Measurements from ENCODE around the gene NDUFB10. TPM values are rescaled to one million over a fixed set of nuclear protein-coding genes. Genes with fewer than 3 reads are reported as not detected.

Gene NDUFB10
- total RNA-seq, 6 experiments from 2014 or later: 68.7 to 210 (median 81.2) TPM

GRCh38 chr16:1963806-1964505 lies 4.6 kb downstream of the NDUFB10 start:
- no peaks in the 10 kb centered on the region for H3K9me3 ChIP-seq
- peak overlapping the region; percentile 82 to 88 (median 83) for H3K27ac ChIP-seq
- peak in 2 of 4 donors; percentile 21 to 49 for ATAC-seq
- H3K4me3 ChIP-seq: peak overlapping the region; percentile 76 to 100 (median 84)
- TF ChIP-seq POLR2A (IDR thresholded peaks at IDR 0.05) (no peak), CTCF (IDR thresholded peaks at IDR 0.05) (peak in 2 of 4 donors; percentile 3 to 35)
- DNase-seq: no peak
- H3K36me3 ChIP-seq: peaks cover 0 to 28% (median 4%) of the 10 kb centered on the region in 4 donors
- H3K27me3 ChIP-seq: no peaks in the 10 kb centered on the region
- WGBS (ENCODE audit: insufficient coverage, low coverage, low lambda C conversion rate, missing lambda C conversion rate): 36% methylated on average over 22 of the region's 44 CpGs
- peaks cover 0 to 23% (median 2%) of the 10 kb centered on the region in 4 donors for H3K4me1 ChIP-seq
- intact Hi-C loops (cut with DNase I): no loop called here

- TF ChIP-seq CTCF (IDR thresholded peaks at IDR 0.05): no peak
- TF ChIP-seq POLR2A (IDR thresholded peaks at IDR 0.05): peak; percentile 93
- intact Hi-C loops (cut with DNase I): no loop called here
- peak within 1 kb of the TSS; percentile 76 to 100 (median 84) for H3K4me3 ChIP-seq
- peak within 1 kb of the TSS; percentile 82 to 88 (median 83) for H3K27ac ChIP-seq
- no peaks in the 10 kb centered on the region for H3K27me3 ChIP-seq
- DNase-seq (peak; percentile 99 to 100 (median 99)), ATAC-seq (peak; percentile 95 to 96 (median 96))
- peaks cover 0 to 21% (median 2%) of the 10 kb centered on the region in 4 donors for H3K4me1 ChIP-seq
- WGBS (ENCODE audit: insufficient coverage, low coverage, low lambda C conversion rate, missing lambda C conversion rate): 0% methylated on average over 48 of the region's 97 CpGs
- no peaks in the 10 kb centered on the region for H3K9me3 ChIP-seq
- peaks cover 0 to 28% (median 4%) of the 10 kb centered on the region in 4 donors for H3K36me3 ChIP-seq
Measured at GRCh38 chr16:1964506-1965395, 5.4 kb downstream of the NDUFB10 start, which contains the start of gene RPS2. TSS of gene RPS2 (minus strand) at chr16:1964826. CDS start at chr16:1964625, 201 bp downstream.

GRCh38 chr16:1965396-1966001 lies 6.2 kb downstream of the NDUFB10 start:
- Histone ChIP-seq H3K36me3 (peaks cover 0 to 28% (median 4%) of the 10 kb centered on the region in 4 donors), H3K27ac (peak overlapping the region; percentile 82 to 88 (median 83)), H3K9me3 (no peaks in the 10 kb centered on the region), H3K27me3 (no peaks in the 10 kb centered on the region), H3K4me3 (peak overlapping the region; percentile 76 to 100 (median 84)), H3K4me1 (peaks cover 0 to 18% (median 2%) of the 10 kb centered on the region in 4 donors)
- 6% methylated on average over 11 of the region's 24 CpGs for WGBS (ENCODE audit: insufficient coverage, low coverage, low lambda C conversion rate, missing lambda C conversion rate)
- intact Hi-C loops (cut with DNase I): no loop called here
- no peak for DNase-seq
- TF ChIP-seq POLR2A (IDR thresholded peaks at IDR 0.05): no peak
- TF ChIP-seq CTCF (IDR thresholded peaks at IDR 0.05): no peak
- no peak for ATAC-seq

- WGBS (ENCODE audit: insufficient coverage, low coverage, low lambda C conversion rate, missing lambda C conversion rate): 90% methylated on average over 2 of the region's 6 CpGs
- no peaks in the 10 kb centered on the region for H3K9me3 ChIP-seq
- peaks cover 0 to 22% (median 2%) of the 10 kb centered on the region in 4 donors for H3K4me1 ChIP-seq
- ATAC-seq (no peak), DNase-seq (no peak)
- H3K27me3 ChIP-seq: no peaks in the 10 kb centered on the region
- H3K4me3 ChIP-seq: peak within 1 kb of the TSS; percentile 76 to 100 (median 84)
- intact Hi-C loops (cut with DNase I): no loop called here
- TF ChIP-seq POLR2A (IDR thresholded peaks at IDR 0.05): no peak
- H3K27ac ChIP-seq: peak within 1 kb of the TSS in 1 of 3 donors; percentile 82
- peaks cover 0 to 23% (median 3%) of the 10 kb centered on the region in 4 donors for H3K36me3 ChIP-seq
Measured at GRCh38 chr16:1966460-1966859, 7.1 kb downstream of the NDUFB10 start, which contains the start of gene RNF151. TSS of gene RNF151 (plus strand) at chr16:1966856. CDS start at chr16:1966882, 26 bp downstream.

Data from right lobe of liver (tissue), 6 donors.